HAP-1 (cell line): ENCODE data around the gene MAP3K15.
A peak's percentile ranks its signal among the peaks of the same experiment; 100 is the strongest.

Source experiments
- DNase-seq, 2 experiments: peaks; one replicate each; pipeline ENCODE4 v3.0.0-alpha.2; 2016 to 2020; ENCODE audit warnings: low spot score in 2 of 2
- H3K27me3 ChIP-seq: fragments of 250-450 bp; sonication (Bioruptor Pico); 2 replicates; pipeline ENCODE4 v1.5.1; 2020; ENCODE audit warnings: low read depth, mild to moderate bottlenecking, moderate library complexity
- H3K36me3 ChIP-seq: fragments of 250-450 bp; sonication (Bioruptor Pico); replicated peaks from 2 replicates; pipeline ENCODE4 v1.5.1; 2020; ENCODE audit warnings: mild to moderate bottlenecking
- H3K4me1 ChIP-seq: fragments of 250-450 bp; sonication (Bioruptor Pico); 2 replicates; pipeline ENCODE4 v1.5.1; 2020; ENCODE audit warnings: mild to moderate bottlenecking
- H3K4me3 ChIP-seq: fragments of 250-450 bp; sonication (Bioruptor Pico); 2 replicates; pipeline ENCODE4 v1.5.1; 2020; ENCODE audit warnings: mild to moderate bottlenecking, moderate library complexity
- H3K9me3 ChIP-seq: fragments of 250-450 bp; sonication (Bioruptor Pico); 2 replicates; pipeline ENCODE4 v1.5.1; 2020; ENCODE audit warnings: mild to moderate bottlenecking, moderate library complexity
- in situ Hi-C: fragments of 300-500 bp; cut with MboI; formaldehyde crosslinking; loops from 3 replicates; pipeline ENCODE4 v1.14.3; 2020; ENCODE audit warnings: low sequenced_read_pairs, inconsistent platforms, mixed read lengths

Gene MAP3K15

DNA sequence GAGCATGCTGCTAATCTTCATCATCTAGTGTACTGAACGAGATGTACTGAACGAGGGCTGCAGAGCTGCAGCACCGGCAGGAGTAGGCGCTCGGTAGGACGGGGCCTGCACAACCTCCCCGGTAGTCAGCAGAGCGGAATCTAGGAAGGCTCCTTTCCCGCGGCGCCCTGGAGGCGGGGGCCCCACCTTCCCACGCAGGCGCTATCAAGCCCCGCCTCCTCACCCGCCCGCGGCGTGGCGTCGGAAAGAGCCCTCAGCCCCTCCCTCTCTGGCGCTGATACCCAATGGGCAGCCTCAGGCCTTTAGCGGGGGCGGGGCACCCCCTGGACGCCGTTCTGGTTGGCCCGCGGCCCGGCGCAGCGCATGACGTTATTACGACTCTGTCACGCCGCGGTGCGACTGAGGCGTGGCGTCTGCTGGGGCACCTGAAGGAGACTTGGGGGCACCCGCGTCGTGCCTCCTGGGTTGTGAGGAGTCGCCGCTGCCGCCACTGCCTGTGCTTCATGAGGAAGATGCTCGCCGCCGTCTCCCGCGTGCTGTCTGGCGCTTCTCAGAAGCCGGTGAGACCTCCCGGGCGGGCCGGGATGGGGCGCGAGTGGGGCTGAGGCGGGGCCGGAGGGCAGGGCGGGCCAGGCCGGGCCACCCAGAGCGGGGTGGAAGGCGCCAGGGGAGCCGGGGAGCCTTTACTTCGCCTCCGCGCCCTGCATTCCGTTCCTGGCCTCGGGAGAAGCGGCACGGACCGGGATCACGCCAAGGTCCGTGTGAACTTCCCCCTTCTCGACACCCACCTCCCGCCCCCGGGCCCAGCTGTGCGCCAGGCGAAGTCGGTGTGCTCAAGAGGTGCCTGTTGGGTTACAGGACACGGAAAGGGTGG, 171.5 kb downstream of the MAP3K15 start, which contains the start of gene PDHA1:
Gene PDHA1, plus strand, starts transcription at position 393 of the 874 bp plus-strand sequence. Its CDS starts 111 bp downstream, at position 504.
- H3K4me1 ChIP-seq = peaks cover 20% of the 10 kb centered on the region
- peak within 1 kb of the TSS; percentile 87 for H3K4me3 ChIP-seq
- H3K36me3 ChIP-seq = peaks cover 16% of the 10 kb centered on the region
- H3K27me3 ChIP-seq = no peaks in the 10 kb centered on the region
- H3K9me3 ChIP-seq = no peaks in the 10 kb centered on the region; the same call in 1 of the 2 replicates
- in situ Hi-C loops = loop anchor here (25.0 kb wide), 1 partner anchor 656 kb away; no protein-coding TSS in a partner anchor
- peak; percentile 92 to 99 for DNase-seq

GRCh38 chrX:19343085-19343534, 172.2 kb downstream of the MAP3K15 start:
- H3K4me3 ChIP-seq = peak overlapping the region; percentile 87
- in situ Hi-C loops = loop anchor here (25.0 kb wide), 1 partner anchor 656 kb away; no protein-coding TSS in a partner anchor

GRCh38 chrX:19342331-19342906, 172.9 kb downstream of the MAP3K15 start:
- Histone ChIP-seq H3K36me3 (peaks cover 5% of the 10 kb centered on the region), H3K9me3 (no peaks in the 10 kb centered on the region; the same call in none of the 2 replicates), H3K27me3 (no peaks in the 10 kb centered on the region), H3K4me1 (peaks cover 20% of the 10 kb centered on the region), H3K4me3 (no peak overlapping the region)
- peak; percentile 61 to 81 for DNase-seq
- in situ Hi-C loops = loop anchor here (25.0 kb wide), 1 partner anchor 655 kb away; no protein-coding TSS in a partner anchor

More at GRCh38 chrX:19343085-19343534, 172.2 kb downstream of the MAP3K15 start:
- Histone ChIP-seq H3K27me3 (no peaks in the 10 kb centered on the region), H3K36me3 (peaks cover 12% of the 10 kb centered on the region), H3K4me1 (peaks cover 20% of the 10 kb centered on the region), H3K9me3 (no peaks in the 10 kb centered on the region; the same call in 1 of the 2 replicates)
- peak; percentile 16 to 20 for DNase-seq

GRCh38 chrX:19334945-19335626, 180.2 kb downstream of the MAP3K15 start:
- in situ Hi-C loops = loop anchor here (5.0 to 25.0 kb wide), 3 partner anchors 320 to 948 kb away; no protein-coding TSS in a partner anchor
- Histone ChIP-seq H3K4me3 (no peak overlapping the region), H3K4me1 (no peaks in the 10 kb centered on the region), H3K36me3 (no peaks in the 10 kb centered on the region), H3K27me3 (peaks cover 7% of the 10 kb centered on the region), H3K9me3 (peaks cover 25% of the 10 kb centered on the region)
- DNase-seq = peak; percentile 38 to 43

DNA sequence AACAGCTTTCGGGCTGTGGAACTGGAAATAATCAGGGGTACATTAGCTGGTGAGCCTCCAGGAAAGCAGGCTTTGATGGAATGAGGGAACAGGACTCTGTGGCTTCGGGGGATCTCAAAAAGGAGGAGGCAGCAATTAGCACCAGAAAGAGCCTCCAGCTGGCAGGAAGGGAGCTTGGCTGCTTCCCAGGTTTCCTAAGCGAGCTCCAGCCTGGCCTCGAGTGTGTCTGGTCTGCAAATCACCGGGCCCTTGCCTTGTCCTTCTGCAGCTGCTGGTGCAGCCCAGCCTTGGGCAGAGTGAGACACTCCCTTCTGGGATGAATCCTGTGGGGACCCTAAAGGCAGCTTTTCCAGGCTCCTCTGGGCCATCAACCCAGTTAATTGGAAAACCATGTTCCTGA, 182.3 kb downstream of the MAP3K15 start:
- H3K9me3 ChIP-seq = peaks cover 25% of the 10 kb centered on the region
- no peaks in the 10 kb centered on the region for H3K36me3 ChIP-seq
- DNase-seq = no peak
- no peak overlapping the region for H3K4me3 ChIP-seq
- H3K27me3 ChIP-seq = peaks cover 7% of the 10 kb centered on the region
- in situ Hi-C loops = loop anchor here (5.0 to 25.0 kb wide), 3 partner anchors 318 to 946 kb away; no protein-coding TSS in a partner anchor
- no peaks in the 10 kb centered on the region for H3K4me1 ChIP-seq

DNA sequence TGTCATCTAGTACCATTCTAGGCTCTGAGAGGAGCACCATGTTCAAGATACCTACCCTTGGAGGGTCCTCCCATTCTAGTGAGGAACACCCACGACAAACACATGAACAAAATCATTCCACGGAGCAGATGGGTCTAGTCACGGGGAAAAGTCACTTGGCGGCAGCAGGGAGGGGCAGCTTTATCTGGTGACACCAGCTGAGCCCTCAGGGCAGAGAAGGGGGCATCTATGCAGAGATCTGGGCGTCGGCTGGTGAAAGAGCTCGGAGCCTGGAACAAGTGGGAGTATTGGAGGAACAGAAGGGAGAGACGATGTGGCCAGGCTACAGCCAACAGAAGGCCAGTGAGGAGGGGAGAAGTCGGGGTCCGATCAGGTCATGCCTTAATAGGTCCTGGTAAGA, 183.5 kb downstream of the MAP3K15 start:
- H3K36me3 ChIP-seq = no peaks in the 10 kb centered on the region
- peaks cover 25% of the 10 kb centered on the region for H3K9me3 ChIP-seq
- H3K4me1 ChIP-seq = no peaks in the 10 kb centered on the region
- no peak for DNase-seq
- H3K4me3 ChIP-seq = no peak overlapping the region
- in situ Hi-C loops = loop anchor here (5.0 to 25.0 kb wide), 3 partner anchors 317 to 945 kb away; no protein-coding TSS in a partner anchor
- H3K27me3 ChIP-seq = peaks cover 7% of the 10 kb centered on the region

DNA sequence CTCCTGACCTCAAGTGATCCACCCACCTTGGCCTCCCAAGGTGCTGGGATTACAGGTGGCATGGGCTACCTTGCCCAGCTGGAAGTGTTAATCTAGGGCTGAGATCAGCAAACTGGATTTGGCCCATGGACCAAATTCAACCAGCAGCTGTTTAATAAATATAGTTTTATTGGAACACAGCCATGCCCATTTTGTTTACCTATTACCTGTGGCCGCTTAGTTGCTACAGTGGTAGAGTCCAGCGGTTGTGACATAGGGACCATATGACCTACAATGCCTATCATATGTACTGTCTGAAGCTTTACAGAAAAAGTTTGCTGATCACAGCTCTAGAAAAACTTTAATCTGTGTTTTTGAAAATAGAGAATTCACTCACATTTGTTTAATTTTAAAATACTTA, 188.7 kb downstream of the MAP3K15 start:
- no peak for DNase-seq

More for the DNA sequence above, 188.7 kb downstream of the MAP3K15 start:
- in situ Hi-C loops = loop anchor here (25.0 kb wide), 1 partner anchor 639 kb away; no protein-coding TSS in a partner anchor
- Histone ChIP-seq H3K36me3 (no peaks in the 10 kb centered on the region), H3K27me3 (peaks cover 6% of the 10 kb centered on the region), H3K9me3 (no peaks in the 10 kb centered on the region), H3K4me1 (no peaks in the 10 kb centered on the region), H3K4me3 (no peak overlapping the region)
